Measurements from ENCODE around the gene PNKD. TPM values are rescaled to one million over a fixed set of nuclear protein-coding genes. Genes with fewer than 3 reads are reported as not detected.

The PNKD gene
- total and polyA plus RNA-seq, 10 of the 15 experiments (the other 5 are each of a cell fraction or from before 2014, with no cell fraction given): 27.2 to 106 (median 61.3) TPM

GRCh38 chr2:218280260-218280870, 10.0 kb downstream of the PNKD start (continued):
- TF ChIP-seq RELB (IDR thresholded peaks at IDR 0.05; ENCODE audit: low read depth) (no peak), REST (IDR thresholded peaks at IDR 0.05; ENCODE audit: low read depth, low read length) (no peak), ZNF207 (IDR thresholded peaks at IDR 0.05; ENCODE audit: borderline replicate concordance) (no peak), ASH2L (IDR thresholded peaks at IDR 0.05; ENCODE audit: borderline replicate concordance, low read depth) (no peak), YBX1 (IDR thresholded peaks at IDR 0.05) (no peak), ZBED1 (IDR thresholded peaks at IDR 0.05; ENCODE audit: borderline replicate concordance) (no peak)
- TF ChIP-seq, protein P1, sequence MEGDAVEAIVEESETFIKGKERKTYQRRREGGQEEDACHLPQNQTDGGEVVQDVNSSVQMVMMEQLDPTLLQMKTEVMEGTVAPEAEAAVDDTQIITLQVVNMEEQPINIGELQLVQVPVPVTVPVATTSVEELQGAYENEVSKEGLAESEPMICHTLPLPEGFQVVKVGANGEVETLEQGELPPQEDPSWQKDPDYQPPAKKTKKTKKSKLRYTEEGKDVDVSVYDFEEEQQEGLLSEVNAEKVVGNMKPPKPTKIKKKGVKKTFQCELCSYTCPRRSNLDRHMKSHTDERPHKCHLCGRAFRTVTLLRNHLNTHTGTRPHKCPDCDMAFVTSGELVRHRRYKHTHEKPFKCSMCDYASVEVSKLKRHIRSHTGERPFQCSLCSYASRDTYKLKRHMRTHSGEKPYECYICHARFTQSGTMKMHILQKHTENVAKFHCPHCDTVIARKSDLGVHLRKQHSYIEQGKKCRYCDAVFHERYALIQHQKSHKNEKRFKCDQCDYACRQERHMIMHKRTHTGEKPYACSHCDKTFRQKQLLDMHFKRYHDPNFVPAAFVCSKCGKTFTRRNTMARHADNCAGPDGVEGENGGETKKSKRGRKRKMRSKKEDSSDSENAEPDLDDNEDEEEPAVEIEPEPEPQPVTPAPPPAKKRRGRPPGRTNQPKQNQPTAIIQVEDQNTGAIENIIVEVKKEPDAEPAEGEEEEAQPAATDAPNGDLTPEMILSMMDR (IDR thresholded peaks at IDR 0.05 in 2 of 3, conservative IDR thresholded peaks at IDR 0.05 in 1 of 3; ENCODE audit: control insufficient read depth in 2 of 3, extremely low read depth in 1 of 3, insufficient read depth in 1 of 3, low read depth in 3 of 3, low read length in 3 of 3): no peak
